ENCODE data around the gene NHLRC4.
"Not testable (repeated sequence)": the region's sequence is repeated elsewhere in the genome, so short reads cannot be mapped to it uniquely, and the experiment has no call there.

Gene NHLRC4

GRCh38 chr16:586047-586644 lies 19.3 kb downstream of the NHLRC4 start:
- peak; percentile 29 for DNase-seq

GRCh38 chr16:586645-587590 lies 20.1 kb downstream of the NHLRC4 start:
- no peak for DNase-seq

- DNase-seq: peak; percentile 44
These were observed 21.8 kb downstream of the NHLRC4 start for GRCh38 chr16:588639-588888.

GRCh38 chr16:588889-589657 lies 22.3 kb downstream of the NHLRC4 start:
- DNase-seq: peak; percentile 93

DNA sequence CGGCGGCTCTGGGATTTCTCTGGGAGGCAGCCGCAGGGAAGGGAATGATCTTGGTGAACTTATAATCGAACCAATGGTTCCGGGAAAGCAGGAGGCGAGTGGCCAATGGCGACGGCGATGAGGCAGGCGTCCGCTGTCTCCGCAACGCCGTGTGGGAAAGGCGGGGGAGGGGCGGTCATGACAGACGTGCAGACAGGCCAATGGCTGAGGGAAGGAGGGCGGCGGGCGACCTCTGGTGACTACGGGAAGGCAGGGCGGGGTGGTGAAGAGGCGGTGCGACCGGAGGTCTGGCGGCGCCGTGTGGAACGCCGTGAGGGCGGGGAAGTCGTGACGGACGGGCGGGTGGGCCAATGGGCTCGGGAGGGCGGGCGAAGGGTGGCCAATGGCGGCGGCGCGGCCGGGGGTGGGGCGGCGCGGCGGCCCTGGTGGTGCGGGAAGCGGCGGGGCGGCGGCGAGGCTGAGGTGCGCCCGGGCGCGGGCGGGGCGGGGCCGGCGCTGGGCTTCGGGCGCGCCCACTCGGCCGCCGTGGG lies 22.9 kb downstream of the NHLRC4 start, which contains the start of gene RAB40C:
Gene RAB40C (plus strand): TSS at position 409 of the 530 bp plus-strand sequence. CDS start 226 bp downstream, outside the sequence.
- peak; percentile 97 for DNase-seq

DNA sequence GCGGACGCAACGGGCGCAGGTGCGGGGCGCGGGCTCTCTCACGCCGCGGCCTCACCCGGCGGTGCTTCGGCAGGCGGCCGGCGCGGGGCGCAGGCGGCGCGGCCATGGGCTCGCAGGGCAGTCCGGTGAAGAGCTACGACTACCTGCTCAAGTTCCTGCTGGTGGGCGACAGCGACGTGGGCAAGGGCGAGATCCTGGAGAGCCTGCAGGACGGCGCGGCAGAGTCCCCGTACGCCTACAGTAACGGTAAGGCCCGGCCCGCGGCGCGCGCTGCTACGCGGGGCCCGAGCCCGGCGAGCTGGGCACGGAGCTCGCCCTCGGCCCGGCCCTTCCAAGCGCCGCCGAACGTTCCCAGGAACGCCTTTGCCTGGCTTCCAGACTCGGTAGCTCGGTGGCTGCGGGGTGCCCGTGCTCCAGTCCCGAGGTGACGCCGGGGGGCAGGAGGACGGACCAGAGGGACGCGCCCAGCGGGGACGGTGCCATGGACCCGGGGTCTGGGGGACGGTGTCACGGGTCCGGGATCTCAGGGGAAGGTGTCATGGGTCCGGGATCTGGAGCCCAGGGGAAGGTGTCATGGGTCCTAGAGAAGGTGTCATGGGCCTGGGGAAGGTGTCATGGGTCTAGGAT lies 23.5 kb downstream of the NHLRC4 start:
- DNase-seq: no peak

- DNase-seq: no peak
These were observed 24.0 kb downstream of the NHLRC4 start for GRCh38 chr16:590815-591200.

GRCh38 chr16:591231-591630 lies 24.4 kb downstream of the NHLRC4 start:
- DNase-seq: no peak

DNA sequence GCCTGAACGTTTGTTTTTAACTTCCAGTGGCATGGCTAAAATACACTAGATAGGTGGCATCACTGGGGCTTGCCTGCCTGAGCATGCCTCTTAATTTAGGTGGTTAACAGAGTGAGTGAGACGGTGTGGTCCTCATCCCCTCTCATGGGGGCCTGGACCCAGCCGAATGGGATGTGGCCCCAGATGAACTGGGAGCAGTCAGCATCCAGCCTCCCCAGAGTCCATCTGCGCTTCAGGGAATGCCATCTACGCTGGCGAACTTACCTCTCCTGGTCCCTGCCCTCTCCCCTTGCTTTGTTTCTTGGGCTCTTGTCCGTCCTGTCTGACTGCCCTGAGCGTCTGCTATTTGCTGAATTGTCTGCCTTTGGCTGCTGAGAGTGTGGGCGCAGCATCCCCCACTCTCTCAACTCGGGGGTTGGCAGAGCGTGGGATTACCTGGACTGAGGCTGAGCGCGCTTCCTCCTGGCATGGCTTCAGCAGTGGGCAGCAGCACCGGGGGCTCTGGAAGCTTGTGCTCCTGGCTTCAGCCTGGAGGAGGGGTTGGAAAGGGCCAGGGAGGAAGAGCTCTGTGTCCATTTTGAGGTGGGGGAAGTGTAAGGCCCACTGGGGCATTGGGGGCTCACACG lies 25.2 kb downstream of the NHLRC4 start:
- no peak for DNase-seq

DNA sequence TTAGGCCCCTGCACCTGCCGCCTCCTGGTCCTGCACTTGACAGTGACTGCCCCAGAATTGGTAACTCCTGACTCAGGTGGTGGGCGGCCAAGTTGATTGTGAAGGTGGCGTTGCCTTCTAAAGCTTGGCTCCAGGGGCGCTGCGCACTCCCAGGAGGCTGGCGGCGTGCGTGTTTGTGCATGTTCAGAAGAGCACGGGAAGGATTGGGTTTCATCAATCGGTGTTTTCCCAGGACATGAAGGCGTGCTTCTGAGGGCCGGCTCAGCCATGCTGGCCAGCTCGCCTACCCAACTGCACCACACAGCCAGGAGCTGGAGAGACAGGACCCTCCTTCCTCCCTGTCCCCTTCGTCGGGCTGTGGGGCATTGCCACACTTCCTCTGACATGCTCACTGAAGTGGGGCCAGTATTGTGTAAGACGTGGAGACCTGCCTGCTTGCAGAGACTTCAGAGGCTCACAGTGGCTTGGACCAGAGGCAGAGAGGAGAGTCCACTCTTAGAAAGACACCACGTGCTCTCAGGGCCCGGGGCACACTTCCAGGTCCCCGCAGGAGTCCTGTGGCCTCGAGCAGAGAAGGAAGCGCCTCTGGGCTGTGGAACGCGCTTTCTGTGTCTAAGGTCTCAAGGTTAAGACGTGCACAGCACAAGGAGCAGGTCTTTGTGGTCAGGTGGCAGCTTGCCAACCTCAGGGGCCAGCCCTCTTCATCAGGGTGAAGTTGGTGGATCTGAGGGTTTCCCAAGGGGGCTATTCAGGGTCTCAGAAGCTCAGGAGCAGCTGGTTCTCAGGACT lies 25.9 kb downstream of the NHLRC4 start:
- DNase-seq: no peak

- DNase-seq: no peak
These were observed 26.6 kb downstream of the NHLRC4 start for GRCh38 chr16:593406-593805.

- DNase-seq: no peak
These were observed 27.0 kb downstream of the NHLRC4 start for GRCh38 chr16:593807-594206.

- no peak for DNase-seq
These were observed 28.3 kb downstream of the NHLRC4 start for GRCh38 chr16:595094-595528.

GRCh38 chr16:595942-596735 lies 29.3 kb downstream of the NHLRC4 start:
- DNase-seq: no peak

GRCh38 chr16:596736-597060 lies 29.9 kb downstream of the NHLRC4 start:
- DNase-seq: no peak

DNA sequence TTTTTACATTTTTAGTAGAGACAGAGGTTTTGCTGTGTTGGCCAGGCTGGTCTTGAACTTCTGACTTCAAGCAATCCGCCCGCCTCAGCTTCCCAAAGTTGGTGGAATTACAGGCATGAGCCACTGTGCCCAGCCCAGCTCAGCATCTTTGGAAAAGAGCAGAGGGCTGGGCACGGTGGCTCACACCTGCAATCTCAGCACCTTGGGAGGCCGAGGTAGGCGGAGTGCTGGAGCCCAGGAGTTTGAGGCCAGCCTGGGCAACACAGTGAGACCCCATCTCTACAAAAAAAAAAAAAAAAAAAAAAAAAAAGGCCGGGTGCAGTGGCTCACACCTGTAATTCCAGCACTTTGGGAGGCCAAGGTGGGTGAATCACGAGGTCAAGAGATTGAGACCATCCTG lies 30.9 kb downstream of the NHLRC4 start:
- DNase-seq: not testable (repeated sequence)

DNA sequence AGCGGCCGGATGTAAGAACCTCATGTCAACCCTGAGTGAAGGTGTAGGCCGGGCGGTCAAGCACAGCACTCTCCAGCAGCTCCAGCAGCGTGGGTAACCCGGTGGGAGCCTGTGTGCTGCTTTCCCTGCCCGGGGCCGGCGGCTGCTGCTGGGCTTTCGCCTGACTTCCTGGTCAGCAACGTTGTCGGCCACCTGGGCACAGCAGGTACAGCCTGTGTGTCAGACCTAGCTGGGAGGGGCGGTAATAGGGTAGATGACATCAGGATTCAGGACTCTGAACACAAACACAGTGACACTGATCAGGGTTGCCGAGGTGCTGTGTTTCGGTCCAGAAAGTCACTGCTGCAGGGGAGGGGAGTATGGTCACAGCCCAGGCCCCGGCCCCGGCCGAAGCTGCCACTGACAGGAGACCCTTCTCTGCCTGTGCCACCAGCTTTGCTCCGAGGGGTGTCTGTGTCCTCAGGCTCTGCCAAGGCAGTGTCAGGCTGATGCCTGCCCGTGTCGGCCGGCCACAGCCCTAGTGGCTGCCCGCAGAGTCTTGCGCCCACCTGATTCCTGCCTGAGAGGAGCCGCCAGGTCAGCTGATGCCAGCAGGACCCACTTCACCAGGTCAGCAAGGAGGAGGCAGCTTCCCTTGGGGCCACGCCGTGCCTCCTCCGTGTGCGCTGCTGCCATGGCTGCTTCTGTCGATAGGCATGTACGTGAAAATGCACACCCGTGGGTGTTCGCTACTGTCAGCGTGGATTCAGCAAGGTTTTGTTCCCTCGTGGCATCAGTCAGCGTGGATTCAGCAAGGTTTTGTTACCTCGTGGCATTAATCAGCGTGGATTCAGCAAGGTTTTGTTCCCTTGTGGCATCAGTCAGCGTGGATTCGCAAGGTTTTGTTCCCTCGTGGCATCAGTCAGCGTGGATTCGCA lies 32.3 kb downstream of the NHLRC4 start:
- no peak for DNase-seq

GRCh38 chr16:600781-601180 lies 34.0 kb downstream of the NHLRC4 start:
- DNase-seq: no peak

DNA sequence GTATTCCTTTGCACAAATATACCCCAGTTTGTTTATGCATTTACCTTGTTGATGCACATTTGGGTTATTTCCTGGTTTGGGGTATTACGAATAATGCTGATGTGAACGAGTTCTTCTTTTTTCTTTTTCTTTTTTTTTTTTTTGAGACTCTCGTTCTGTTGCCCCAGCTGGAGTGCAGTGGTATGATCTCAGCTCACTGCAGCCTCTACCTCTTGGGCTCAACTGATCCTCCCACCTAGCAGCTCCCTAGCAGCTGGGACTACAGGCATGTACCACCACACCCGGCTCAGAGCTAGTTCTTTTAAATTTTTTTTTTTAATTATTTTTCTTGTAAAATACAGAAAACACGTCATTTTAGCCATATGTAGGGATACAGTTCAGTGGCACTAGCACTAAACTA lies 37.1 kb downstream of the NHLRC4 start:
- DNase-seq: no peak
